HG03159 (cell line): Measurements from ENCODE around the gene ANGPTL8.

Source experiments
- ATAC-seq: cut with Tn5 transposase; IDR thresholded peaks from one replicate; pipeline ENCODE4 v1.9.1; 2021; ENCODE audit warnings: mild to moderate bottlenecking, moderate library complexity; ENCODE audit not compliant: unreplicated experiment

ANGPTL8 gene

GRCh38 chr19:11203194-11204075 is 36.0 kb upstream of the ANGPTL8 start:
- no peak for ATAC-seq

GRCh38 chr19:11204076-11204602 is 35.3 kb upstream of the ANGPTL8 start:
- ATAC-seq = no peak

GRCh38 chr19:11204943-11205349 is 34.5 kb upstream of the ANGPTL8 start:
- ATAC-seq = no peak

- ATAC-seq = no peak
Measured at GRCh38 chr19:11205939-11206570, 33.4 kb upstream of the ANGPTL8 start.

GRCh38 chr19:11208561-11209471 is 30.6 kb upstream of the ANGPTL8 start:
- ATAC-seq = no peak

GRCh38 chr19:11209839-11210655 is 29.4 kb upstream of the ANGPTL8 start:
- ATAC-seq = no peak

- no peak for ATAC-seq
Measured at GRCh38 chr19:11210656-11210928, 28.8 kb upstream of the ANGPTL8 start.

- no peak for ATAC-seq
Measured at GRCh38 chr19:11214387-11214786, 25.0 kb upstream of the ANGPTL8 start.

- ATAC-seq = no peak
Measured at GRCh38 chr19:11221082-11221598, 18.3 kb upstream of the ANGPTL8 start.

- no peak for ATAC-seq
Measured at GRCh38 chr19:11223200-11223599, 16.2 kb upstream of the ANGPTL8 start.

- ATAC-seq = no peak
Measured at GRCh38 chr19:11224429-11224828, 15.0 kb upstream of the ANGPTL8 start.

GRCh38 chr19:11225172-11225571 is 14.2 kb upstream of the ANGPTL8 start:
- ATAC-seq = no peak

GRCh38 chr19:11225815-11226214 is 13.6 kb upstream of the ANGPTL8 start:
- ATAC-seq = no peak

GRCh38 chr19:11226716-11227166 is 12.7 kb upstream of the ANGPTL8 start:
- ATAC-seq = no peak

- no peak for ATAC-seq
Measured at GRCh38 chr19:11227195-11227886, 12.1 kb upstream of the ANGPTL8 start.

GRCh38 chr19:11230621-11231386 is 8.6 kb upstream of the ANGPTL8 start:
- ATAC-seq = no peak

GRCh38 chr19:11232555-11232954 is 6.9 kb upstream of the ANGPTL8 start:
- no peak for ATAC-seq

GRCh38 chr19:11233073-11233472 is 6.3 kb upstream of the ANGPTL8 start:
- ATAC-seq = no peak
